HepG2 (cell line): Measurements from ENCODE around the gene SAPCD2. TPM values are rescaled to one million over a fixed set of nuclear protein-coding genes. Genes with fewer than 3 reads are reported as not detected.

Source experiments
- ATAC-seq: fragments of 200-7000 bp; cut with Tn5 transposase; 3 replicates; pipeline ENCODE4 v1.9.1; 2020; ENCODE audit warnings: mild to moderate bottlenecking, moderate library complexity
- BruUV-seq: library from RNA; stranded (reverse); fragments of 400-500 nt; replicated peaks from 2 replicates; lab custom pipeline; 2021; lab: Mats Ljungman, UMichigan
- CTCF ChIA-PET: fragments of 300-600 bp; formaldehyde crosslinking; extraction: SDS; loops from one replicate; lab custom pipeline; 2021; ENCODE audit warnings: low total read pairs, inconsistent platforms, low intra/inter-chr PET ratio; lab: Yijun Ruan, JAX
- POLR2A ChIA-PET: fragments of 350-600 bp; sonication (Branson Sonifier 250); formaldehyde crosslinking; loops from one replicate; lab custom pipeline; 2020; ENCODE audit warnings: antibody characterized with exemption, inconsistent platforms; lab: Yijun Ruan, JAX
- DNase-seq: peaks from one replicate; pipeline ENCODE4 v3.0.0-alpha.2; 2015; ENCODE audit warnings: low spot score
- FAIRE-seq: peaks from 3 replicates; lab custom pipeline; 2011; peaks lifted over from hg19 to GRCh38; lab: Jason Lieb, UNC
- H2AFZ ChIP-seq: one replicate; pipeline ENCODE4 v1.6.1; 2011; ENCODE audit warnings: low read length, inconsistent platforms
- H3K27ac ChIP-seq: fragments of 300-600 bp; 3 replicates; pipeline ENCODE4 v1.8.0; 2011; ENCODE audit warnings: mixed run types, mild to moderate bottlenecking, mixed read lengths, low read length, inconsistent platforms; ENCODE audit not compliant: insufficient read depth; ENCODE audit errors: extremely low read length
- H3K27me3 ChIP-seq, 2 experiments: fragments of 200-600 bp in 1 of 2; 2 replicates in 1 of 2; 3 replicates in 1 of 2; pipeline versions ENCODE4 v1.6.0 to v1.8.0; 2011; ENCODE audit warnings: low read length in 2 of 2, mild to moderate bottlenecking in 2 of 2, moderate library complexity in 2 of 2, inconsistent platforms in 1 of 2; ENCODE audit not compliant: insufficient read depth in 2 of 2, control insufficient read depth in 1 of 2
- H3K36me3 ChIP-seq, 2 experiments: fragments of 200-600 bp in 1 of 2; replicated peaks in 1 of 2; 2 replicates in 1 of 2; 3 replicates in 1 of 2; pipeline versions ENCODE4 v1.5.1 to v1.8.0; 2011; ENCODE audit warnings: low read length in 2 of 2, inconsistent platforms in 1 of 2; ENCODE audit not compliant: insufficient read depth in 2 of 2, control insufficient read depth in 1 of 2
- H3K4me1 ChIP-seq: 2 replicates; pipeline ENCODE4 v1.5.1; 2012; ENCODE audit warnings: low read length, inconsistent platforms; ENCODE audit not compliant: insufficient read depth
- H3K4me2 ChIP-seq: 2 replicates; pipeline ENCODE4 v1.6.0; 2011; ENCODE audit warnings: low read depth, low read length, inconsistent platforms
- H3K4me3 ChIP-seq, 3 experiments: fragments of 200-600 bp in 1 of 3; sonication (generic), shearing (Covaris generic) in 1 of 3; replicated peaks in 1 of 3; 2 replicates each; pipeline ENCODE4 v1.5.1; 2011 to 2016; ENCODE audit warnings: low read length in 3 of 3, inconsistent platforms in 2 of 3, low read depth in 2 of 3, mild to moderate bottlenecking in 2 of 3, control low read depth in 1 of 3, mixed read lengths in 1 of 3; ENCODE audit not compliant: insufficient read depth in 1 of 3
- H3K79me2 ChIP-seq: one replicate; pipeline ENCODE4 v1.6.1; 2011; ENCODE audit warnings: low read length, inconsistent platforms; ENCODE audit not compliant: insufficient read depth
- H3K9ac ChIP-seq: 2 replicates; pipeline ENCODE4 v1.6.0; 2011; ENCODE audit warnings: mild to moderate bottlenecking, low read depth, low read length, inconsistent platforms; ENCODE audit not compliant: insufficient read depth
- H3K9me3 ChIP-seq: 2 replicates; pipeline ENCODE4 v1.5.1; 2012; ENCODE audit warnings: mild to moderate bottlenecking, low read length
- H4K20me1 ChIP-seq: 2 replicates; pipeline ENCODE4 v1.6.0; 2011; ENCODE audit warnings: inconsistent platforms, mild to moderate bottlenecking, low read length, moderate library complexity; ENCODE audit not compliant: insufficient read depth
- ARNTL ChIP-seq: sonication (generic); formaldehyde crosslinking; IDR thresholded peaks from 2 replicates; pipeline ENCODE4 v1.4.0; 2020; ENCODE audit warnings: mild to moderate bottlenecking, missing genetic modification reagents
- ATF7-NPFF ChIP-seq: sonication (generic); formaldehyde crosslinking; IDR thresholded peaks from 2 replicates; pipeline ENCODE4 v1.8.1; 2023; ENCODE audit warnings: mild to moderate bottlenecking, low read depth, missing genetic modification reagents, moderate library complexity
- FOSL1 ChIP-seq: sonication (generic); formaldehyde crosslinking; IDR thresholded peaks from 2 replicates; pipeline ENCODE4 v1.9.0; 2021; ENCODE audit warnings: missing genetic modification reagents, borderline replicate concordance
- HOXA7 ChIP-seq: sonication (generic); formaldehyde crosslinking; IDR thresholded peaks from 2 replicates; pipeline ENCODE4 v1.8.1; 2022; ENCODE audit warnings: mild to moderate bottlenecking, missing genetic modification reagents, moderate library complexity
- NPAS2 ChIP-seq: sonication (generic); formaldehyde crosslinking; IDR thresholded peaks from 2 replicates; pipeline ENCODE4 v1.8.0; 2022; ENCODE audit warnings: mild to moderate bottlenecking, missing genetic modification reagents, borderline replicate concordance
- NRL ChIP-seq: sonication (generic); formaldehyde crosslinking; IDR thresholded peaks from 2 replicates; pipeline ENCODE4 v1.5.0; 2020; ENCODE audit warnings: missing genetic modification reagents, mild to moderate bottlenecking, moderate library complexity, borderline replicate concordance
- TCF7 ChIP-seq: sonication (generic); IDR thresholded peaks from 2 replicates; pipeline ENCODE4 v1.6.1; 2016; ENCODE audit warnings: antibody characterized with exemption, low read depth
- THYN1 ChIP-seq: sonication (generic); formaldehyde crosslinking; IDR thresholded peaks from 2 replicates; pipeline ENCODE4 v1.8.1; 2023; ENCODE audit warnings: low read depth, mild to moderate bottlenecking, moderate library complexity, missing genetic modification reagents, borderline replicate concordance
- ZNF577 ChIP-seq: sonication (generic); formaldehyde crosslinking; IDR thresholded peaks from 2 replicates; pipeline ENCODE4 v1.4.0; 2020; ENCODE audit warnings: mild to moderate bottlenecking, low read depth, missing genetic modification reagents, borderline replicate concordance
- ZNF615 ChIP-seq: sonication (generic); formaldehyde crosslinking; IDR thresholded peaks from 2 replicates; pipeline ENCODE4 v1.5.0; 2020; ENCODE audit warnings: mild to moderate bottlenecking, missing genetic modification reagents, borderline replicate concordance
- WGBS: methylation state at CpG from one replicate; pipeline ENCODE4 v1.1.6; 2017; ENCODE audit warnings: low lambda C conversion rate; 5-methylcytosine and 5-hydroxymethylcytosine counted together
- in situ Hi-C: cut with HindIII; loops from 2 replicates; pipeline ENCODE4 v1.10.0; 2017; ENCODE audit warnings: low pct_unique_long_range_greater_than_20kb; ENCODE audit not compliant: extremely low pct_ligation_motif_present
- intact Hi-C: fragments of 100-400 bp; cut with micrococcal nuclease; formaldehyde crosslinking; loops from one replicate; pipeline ENCODE4 v1.10.0; 2022; ENCODE audit not compliant: unreplicated experiment
- polyA plus RNA-seq, 8 experiments: library from polyadenylated mRNA; depleted of rRNA in 3 of 8; stranded (reverse) in 7 of 8; unstranded in 1 of 8; fragments of >200 nt; fragmentation: Illumina TruSeq in 4 of 8; extraction: Trizol in 4 of 8; gene quantifications; 2 replicates each; pipeline versions ENCODE4 v1.2.1 to v1.2.3, GENCODE V29; 2011 to 2016; ENCODE audit warnings: low read depth in 4 of 8, missing spikeins in 1 of 8, mixed read lengths in 1 of 8; ENCODE audit not compliant: insufficient read depth in 1 of 8
- total RNA-seq, 5 experiments: library from RNA; depleted of rRNA; stranded (reverse); fragments of >200 nt; fragmentation: Illumina TruSeq; extraction: Trizol; gene quantifications; 2 replicates each; pipeline ENCODE4 v1.2.3, GENCODE V29; 2016; ENCODE audit warnings: low read depth in 1 of 5
- TF ChIP-seq, protein P1 (sequence below): sonication (generic); formaldehyde crosslinking; IDR thresholded peaks from 2 replicates; pipeline ENCODE4 v1.4.0; 2020; ENCODE audit warnings: mild to moderate bottlenecking, low read depth, missing genetic modification reagents
- TF ChIP-seq, protein P2 (sequence below): sonication (generic); formaldehyde crosslinking; IDR thresholded peaks from 2 replicates; pipeline ENCODE4 v1.5.1; 2020; ENCODE audit warnings: mild to moderate bottlenecking, missing genetic modification reagents, moderate library complexity
- TF ChIP-seq, protein P3 (sequence below): IDR thresholded peaks from 2 replicates; pipeline ENCODE4 v1.6.1; 2016
- TF ChIP-seq, protein P4 (sequence below): sonication (generic); formaldehyde crosslinking; IDR thresholded peaks from 2 replicates; pipeline ENCODE4 v1.5.0; 2020; ENCODE audit warnings: missing genetic modification reagents

Gene SAPCD2
- total and polyA plus RNA-seq, 2 of the 13 experiments (the other 11 are each of a cell fraction or from before 2014, with no cell fraction given): 21.9 to 42.8 TPM

DNA sequence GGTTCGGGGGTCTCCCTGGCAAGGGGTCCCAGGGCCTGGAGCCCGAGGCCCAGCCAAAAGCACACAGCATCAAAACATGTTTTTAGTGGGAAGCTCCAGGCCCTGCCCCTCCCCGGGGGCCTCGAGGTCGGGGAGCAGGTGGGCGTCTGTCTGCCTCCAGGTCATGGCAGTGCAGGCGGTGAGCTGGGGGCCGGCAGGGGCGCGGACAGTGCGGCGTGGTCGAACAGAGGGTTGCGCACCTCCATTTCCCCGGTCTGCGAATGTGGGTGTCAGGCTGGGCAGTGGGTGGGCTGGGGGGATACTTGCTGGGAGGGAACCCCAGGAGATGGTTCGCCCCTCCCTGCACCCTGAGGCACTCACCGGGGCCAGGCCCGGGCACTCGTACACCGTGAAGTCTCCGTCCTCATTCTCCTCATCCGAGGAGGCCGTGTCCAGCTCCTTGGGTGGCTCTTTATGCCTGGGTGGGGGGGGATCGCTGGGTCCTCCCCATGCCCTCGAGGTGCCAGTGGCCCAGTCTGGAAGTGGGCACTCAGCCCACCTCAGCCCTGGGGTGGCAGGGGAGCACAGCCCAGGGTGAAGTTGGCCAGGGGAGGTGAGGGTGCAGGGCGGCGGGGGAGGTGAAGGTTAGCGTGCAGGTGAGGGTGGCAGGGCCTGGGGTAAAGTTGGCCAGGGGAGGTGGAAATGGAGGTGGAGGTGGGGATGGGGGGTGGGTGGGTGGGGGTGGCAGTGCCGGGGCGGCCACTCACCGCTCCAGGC lies 30.6 kb downstream of the SAPCD2 start:
- Histone ChIP-seq H3K9ac (no peak overlapping the region), H3K27ac (no peak overlapping the region), H3K4me2 (no peak overlapping the region), H3K27me3 (peaks cover 0 to 16% of the 10 kb centered on the region in 2 experiments; a peak in 3 of 5 replicates), H3K9me3 (no peaks in the 10 kb centered on the region), H2AFZ (no peak overlapping the region), H3K36me3 (no peaks in the 10 kb centered on the region), H4K20me1 (peaks cover 3% of the 10 kb centered on the region; the same call in 1 of the 2 replicates), H3K4me3 (no peak overlapping the region), H3K79me2 (no peaks in the 10 kb centered on the region), H3K4me1 (peaks cover 22% of the 10 kb centered on the region)
- in situ Hi-C loops: loop anchor here (10.0 kb wide), 2 partner anchors 195 to 265 kb away; partner anchors contain the start of genes AJM1 and PHPT1
- FAIRE-seq (no peak), ATAC-seq (no peak), DNase-seq (no peak)
- 79% methylated on average over 22 of the region's 32 CpGs for WGBS
- BruUV-seq: no TSS peak
- intact Hi-C loops: no loop called here
- POLR2A ChIA-PET: no interaction called here
- CTCF ChIA-PET: no interaction called here
- TF ChIP-seq ZNF577 (CRISPR knock-in tag) (no peak), FOSL1 (CRISPR knock-in tag) (no peak), HOXA7 (CRISPR knock-in tag) (no peak), ATF7-NPFF (CRISPR knock-in tag) (no peak), NPAS2 (CRISPR knock-in tag) (no peak), ARNTL (no peak), NRL (CRISPR knock-in tag) (no peak), THYN1 (no peak), TCF7 (no peak), ZNF615 (no peak)
- TF ChIP-seq, protein P1, sequence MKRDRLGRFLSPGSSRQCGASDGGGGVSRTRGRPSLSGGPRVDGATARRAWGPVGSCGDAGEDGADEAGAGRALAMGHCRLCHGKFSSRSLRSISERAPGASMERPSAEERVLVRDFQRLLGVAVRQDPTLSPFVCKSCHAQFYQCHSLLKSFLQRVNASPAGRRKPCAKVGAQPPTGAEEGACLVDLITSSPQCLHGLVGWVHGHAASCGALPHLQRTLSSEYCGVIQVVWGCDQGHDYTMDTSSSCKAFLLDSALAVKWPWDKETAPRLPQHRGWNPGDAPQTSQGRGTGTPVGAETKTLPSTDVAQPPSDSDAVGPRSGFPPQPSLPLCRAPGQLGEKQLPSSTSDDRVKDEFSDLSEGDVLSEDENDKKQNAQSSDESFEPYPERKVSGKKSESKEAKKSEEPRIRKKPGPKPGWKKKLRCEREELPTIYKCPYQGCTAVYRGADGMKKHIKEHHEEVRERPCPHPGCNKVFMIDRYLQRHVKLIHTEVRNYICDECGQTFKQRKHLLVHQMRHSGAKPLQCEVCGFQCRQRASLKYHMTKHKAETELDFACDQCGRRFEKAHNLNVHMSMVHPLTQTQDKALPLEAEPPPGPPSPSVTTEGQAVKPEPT: no peak
- TF ChIP-seq, protein P2, sequence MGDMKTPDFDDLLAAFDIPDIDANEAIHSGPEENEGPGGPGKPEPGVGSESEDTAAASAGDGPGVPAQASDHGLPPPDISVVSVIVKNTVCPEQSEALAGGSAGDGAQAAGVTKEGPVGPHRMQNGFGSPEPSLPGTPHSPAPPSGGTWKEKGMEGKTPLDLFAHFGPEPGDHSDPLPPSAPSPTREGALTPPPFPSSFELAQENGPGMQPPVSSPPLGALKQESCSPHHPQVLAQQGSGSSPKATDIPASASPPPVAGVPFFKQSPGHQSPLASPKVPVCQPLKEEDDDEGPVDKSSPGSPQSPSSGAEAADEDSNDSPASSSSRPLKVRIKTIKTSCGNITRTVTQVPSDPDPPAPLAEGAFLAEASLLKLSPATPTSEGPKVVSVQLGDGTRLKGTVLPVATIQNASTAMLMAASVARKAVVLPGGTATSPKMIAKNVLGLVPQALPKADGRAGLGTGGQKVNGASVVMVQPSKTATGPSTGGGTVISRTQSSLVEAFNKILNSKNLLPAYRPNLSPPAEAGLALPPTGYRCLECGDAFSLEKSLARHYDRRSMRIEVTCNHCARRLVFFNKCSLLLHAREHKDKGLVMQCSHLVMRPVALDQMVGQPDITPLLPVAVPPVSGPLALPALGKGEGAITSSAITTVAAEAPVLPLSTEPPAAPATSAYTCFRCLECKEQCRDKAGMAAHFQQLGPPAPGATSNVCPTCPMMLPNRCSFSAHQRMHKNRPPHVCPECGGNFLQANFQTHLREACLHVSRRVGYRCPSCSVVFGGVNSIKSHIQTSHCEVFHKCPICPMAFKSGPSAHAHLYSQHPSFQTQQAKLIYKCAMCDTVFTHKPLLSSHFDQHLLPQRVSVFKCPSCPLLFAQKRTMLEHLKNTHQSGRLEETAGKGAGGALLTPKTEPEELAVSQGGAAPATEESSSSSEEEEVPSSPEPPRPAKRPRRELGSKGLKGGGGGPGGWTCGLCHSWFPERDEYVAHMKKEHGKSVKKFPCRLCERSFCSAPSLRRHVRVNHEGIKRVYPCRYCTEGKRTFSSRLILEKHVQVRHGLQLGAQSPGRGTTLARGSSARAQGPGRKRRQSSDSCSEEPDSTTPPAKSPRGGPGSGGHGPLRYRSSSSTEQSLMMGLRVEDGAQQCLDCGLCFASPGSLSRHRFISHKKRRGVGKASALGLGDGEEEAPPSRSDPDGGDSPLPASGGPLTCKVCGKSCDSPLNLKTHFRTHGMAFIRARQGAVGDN (CRISPR knock-in tag): no peak
- TF ChIP-seq, protein P3, sequence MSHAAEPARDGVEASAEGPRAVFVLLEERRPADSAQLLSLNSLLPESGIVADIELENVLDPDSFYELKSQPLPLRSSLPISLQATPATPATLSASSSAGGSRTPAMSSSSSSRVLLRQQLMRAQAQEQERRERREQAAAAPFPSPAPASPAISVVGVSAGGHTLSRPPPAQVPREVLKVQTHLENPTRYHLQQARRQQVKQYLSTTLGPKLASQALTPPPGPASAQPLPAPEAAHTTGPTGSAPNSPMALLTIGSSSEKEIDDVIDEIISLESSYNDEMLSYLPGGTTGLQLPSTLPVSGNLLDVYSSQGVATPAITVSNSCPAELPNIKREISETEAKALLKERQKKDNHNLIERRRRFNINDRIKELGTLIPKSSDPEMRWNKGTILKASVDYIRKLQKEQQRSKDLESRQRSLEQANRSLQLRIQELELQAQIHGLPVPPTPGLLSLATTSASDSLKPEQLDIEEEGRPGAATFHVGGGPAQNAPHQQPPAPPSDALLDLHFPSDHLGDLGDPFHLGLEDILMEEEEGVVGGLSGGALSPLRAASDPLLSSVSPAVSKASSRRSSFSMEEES (CRISPR knock-in tag): no peak
- TF ChIP-seq, protein P4, sequence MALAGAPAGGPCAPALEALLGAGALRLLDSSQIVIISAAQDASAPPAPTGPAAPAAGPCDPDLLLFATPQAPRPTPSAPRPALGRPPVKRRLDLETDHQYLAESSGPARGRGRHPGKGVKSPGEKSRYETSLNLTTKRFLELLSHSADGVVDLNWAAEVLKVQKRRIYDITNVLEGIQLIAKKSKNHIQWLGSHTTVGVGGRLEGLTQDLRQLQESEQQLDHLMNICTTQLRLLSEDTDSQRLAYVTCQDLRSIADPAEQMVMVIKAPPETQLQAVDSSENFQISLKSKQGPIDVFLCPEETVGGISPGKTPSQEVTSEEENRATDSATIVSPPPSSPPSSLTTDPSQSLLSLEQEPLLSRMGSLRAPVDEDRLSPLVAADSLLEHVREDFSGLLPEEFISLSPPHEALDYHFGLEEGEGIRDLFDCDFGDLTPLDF (CRISPR knock-in tag): no peak
